ENCODE data around the gene IRAK4.

DNA sequence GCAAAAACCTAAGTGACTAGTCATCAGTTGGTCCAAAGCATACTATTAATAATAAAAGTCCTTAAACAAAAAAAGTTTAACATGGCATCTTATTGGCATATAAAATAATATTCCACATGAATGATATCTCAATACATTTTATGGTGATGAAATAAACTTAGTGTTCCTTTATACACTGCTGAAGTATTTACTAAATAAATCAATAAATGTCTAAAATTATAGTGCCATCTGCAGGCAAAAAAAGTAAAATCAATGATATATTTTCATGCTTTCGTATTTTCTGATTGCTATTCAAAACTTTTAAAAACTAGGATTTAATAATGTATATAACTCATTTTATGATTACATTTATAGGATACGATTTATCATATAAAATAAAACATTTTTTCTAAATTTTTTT, 30.6 kb upstream of the IRAK4 start:
- TF ChIP-seq POLR2AphosphoS5 (IDR thresholded peaks at IDR 0.05) (no peak), EP300 (IDR thresholded peaks at IDR 0.05) (no peak)
